ENCODE data around the gene MKX.

MKX gene

GRCh38 chr10:27745732-27746396, at the start of gene MKX:
Gene MKX (minus strand): TSS chr10:27745819. CDS start chr10:27743415, 2,404 bp downstream.
- DNase-seq, result peak; percentile 86

GRCh38 chr10:27794157-27794556, 48.5 kb upstream of the MKX start:
- DNase-seq, result no peak

GRCh38 chr10:27792216-27792615, 46.6 kb upstream of the MKX start:
- no peak for DNase-seq

- no peak for DNase-seq
Measured at GRCh38 chr10:27784272-27784671, 38.7 kb upstream of the MKX start.

- DNase-seq, result no peak
Measured at GRCh38 chr10:27783660-27784059, 38.0 kb upstream of the MKX start.

- no peak for DNase-seq
Measured at GRCh38 chr10:27779462-27780015, 33.9 kb upstream of the MKX start.

GRCh38 chr10:27774831-27775230, 29.2 kb upstream of the MKX start:
- DNase-seq, result no peak

- DNase-seq, result no peak
Measured at GRCh38 chr10:27771231-27771630, 25.6 kb upstream of the MKX start.

- no peak for DNase-seq
Measured at GRCh38 chr10:27770181-27770580, 24.6 kb upstream of the MKX start.

GRCh38 chr10:27760867-27761266, 15.2 kb upstream of the MKX start:
- no peak for DNase-seq

GRCh38 chr10:27759483-27760272, 14.1 kb upstream of the MKX start:
- no peak for DNase-seq

- no peak for DNase-seq
Measured at GRCh38 chr10:27752673-27753237, 7.1 kb upstream of the MKX start.

GRCh38 chr10:27748601-27749000, 3.0 kb upstream of the MKX start:
- no peak for DNase-seq

GRCh38 chr10:27747096-27747451, 1.5 kb upstream of the MKX start:
- no peak for DNase-seq

GRCh38 chr10:27746397-27747095, 927 bp upstream of the MKX start:
- peak; percentile 40 for DNase-seq

- peak; percentile 40 for DNase-seq
Measured at GRCh38 chr10:27744802-27745731, 552 bp downstream of the MKX start.

- peak; percentile 69 for DNase-seq
Measured at GRCh38 chr10:27743877-27744801, 1.5 kb downstream of the MKX start.

- peak; percentile 60 for DNase-seq
Measured at GRCh38 chr10:27743012-27743876, 2.4 kb downstream of the MKX start.

- peak; percentile 88 for DNase-seq
Measured at GRCh38 chr10:27742195-27743011, 3.2 kb downstream of the MKX start.
